ENCODE measurements around the gene FOXJ3.

The FOXJ3 gene

DNA sequence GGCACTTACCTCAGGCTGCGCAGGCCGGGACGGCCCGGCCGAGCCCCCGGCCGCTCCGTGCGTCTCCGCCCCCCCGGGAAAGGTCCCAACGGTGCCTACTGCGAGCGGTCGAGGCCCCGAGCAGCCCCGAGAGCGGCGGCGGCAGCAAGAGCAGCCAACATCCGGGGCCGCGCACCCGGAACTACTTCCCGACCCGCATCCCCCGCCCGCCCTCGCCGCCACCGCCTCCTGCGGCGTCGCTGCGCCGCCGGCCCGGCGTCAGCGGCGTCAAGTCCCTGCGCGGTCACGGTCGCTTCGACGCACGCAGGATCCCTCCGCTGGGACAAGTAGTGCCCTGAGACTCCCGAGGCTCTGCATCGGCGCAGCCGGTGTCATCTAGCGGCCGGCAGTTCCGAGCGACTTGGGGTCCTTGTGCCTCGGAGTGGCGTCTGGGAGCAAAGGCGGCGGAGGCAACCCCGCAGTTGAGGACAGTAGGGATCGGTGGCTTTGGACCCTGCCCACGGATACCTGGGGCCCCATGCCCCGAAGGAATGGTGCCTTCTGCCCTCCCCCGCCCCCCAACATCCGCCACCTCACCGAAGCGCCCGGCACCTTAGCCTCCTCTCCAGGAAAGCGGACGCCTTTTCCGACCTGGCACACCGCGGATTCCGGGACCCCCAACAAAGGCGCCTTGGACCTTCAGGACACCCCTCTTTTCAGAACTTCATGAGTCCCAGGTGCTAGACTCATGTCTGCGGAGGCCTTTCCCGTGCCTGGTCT, at the start of gene FOXJ3:
Gene FOXJ3 (minus strand): TSS at position 186 of the 759 bp plus-strand sequence. CDS start 24,142 bp downstream, outside the sequence.
- peak; percentile 93 for DNase-seq

DNA sequence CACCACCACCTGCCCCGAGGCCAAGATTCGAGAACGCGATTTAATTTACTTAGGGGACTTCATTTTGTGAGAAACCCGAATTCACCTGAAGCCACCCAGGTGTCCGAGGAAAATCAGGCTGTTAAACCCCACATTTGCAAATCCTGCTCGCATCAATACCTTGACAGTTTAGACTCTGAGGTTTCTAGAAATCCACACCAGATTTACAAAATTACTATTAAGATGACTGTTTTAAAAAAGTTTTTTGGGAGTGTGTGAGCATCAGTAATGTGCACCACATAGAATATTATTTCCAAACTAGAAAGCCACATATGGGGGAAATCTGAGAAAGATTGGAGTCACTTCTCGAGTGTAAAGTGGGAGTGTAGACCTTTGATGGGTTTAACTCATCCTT, 46.2 kb upstream of the FOXJ3 start:
- DNase-seq: no peak

DNA sequence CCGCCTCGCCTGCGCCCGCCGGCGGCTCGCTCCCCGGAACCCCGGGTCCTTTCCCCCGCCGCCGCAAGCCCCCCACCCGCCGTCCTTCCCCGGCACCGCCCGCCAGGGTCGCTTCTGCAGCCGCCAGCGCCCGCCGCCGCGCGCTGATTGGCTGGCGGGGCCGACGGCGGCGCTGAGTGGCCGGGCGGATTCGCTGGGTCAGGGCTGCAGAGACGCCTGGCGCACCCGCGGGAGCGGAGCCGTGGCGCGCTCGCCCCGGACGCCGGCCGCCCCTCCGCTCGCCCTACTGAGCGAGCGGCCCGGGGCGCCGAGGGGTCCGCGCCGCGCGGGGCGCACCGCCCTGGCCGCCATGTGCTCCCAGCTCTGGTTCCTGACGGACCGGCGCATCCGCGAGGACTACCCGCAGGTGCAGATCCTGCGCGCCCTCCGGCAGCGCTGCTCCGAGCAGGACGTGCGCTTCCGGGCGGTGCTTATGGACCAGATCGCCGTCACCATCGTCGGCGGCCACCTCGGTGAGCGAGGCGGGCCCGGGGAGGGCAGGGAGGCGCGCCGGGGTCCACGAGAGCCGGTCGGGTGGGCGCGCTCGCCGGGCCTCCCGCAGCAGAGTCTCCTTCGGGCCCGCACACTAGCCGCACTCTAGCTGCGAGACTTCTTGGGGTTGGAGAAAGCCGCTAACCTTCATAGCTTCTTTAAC, 45.7 kb upstream of the FOXJ3 start, which contains the start of gene RIMKLA:
Gene RIMKLA (plus strand): TSS at position 207 of the 694 bp plus-strand sequence. CDS start 143 bp downstream, at position 350.
- DNase-seq: peak; percentile 62

DNA sequence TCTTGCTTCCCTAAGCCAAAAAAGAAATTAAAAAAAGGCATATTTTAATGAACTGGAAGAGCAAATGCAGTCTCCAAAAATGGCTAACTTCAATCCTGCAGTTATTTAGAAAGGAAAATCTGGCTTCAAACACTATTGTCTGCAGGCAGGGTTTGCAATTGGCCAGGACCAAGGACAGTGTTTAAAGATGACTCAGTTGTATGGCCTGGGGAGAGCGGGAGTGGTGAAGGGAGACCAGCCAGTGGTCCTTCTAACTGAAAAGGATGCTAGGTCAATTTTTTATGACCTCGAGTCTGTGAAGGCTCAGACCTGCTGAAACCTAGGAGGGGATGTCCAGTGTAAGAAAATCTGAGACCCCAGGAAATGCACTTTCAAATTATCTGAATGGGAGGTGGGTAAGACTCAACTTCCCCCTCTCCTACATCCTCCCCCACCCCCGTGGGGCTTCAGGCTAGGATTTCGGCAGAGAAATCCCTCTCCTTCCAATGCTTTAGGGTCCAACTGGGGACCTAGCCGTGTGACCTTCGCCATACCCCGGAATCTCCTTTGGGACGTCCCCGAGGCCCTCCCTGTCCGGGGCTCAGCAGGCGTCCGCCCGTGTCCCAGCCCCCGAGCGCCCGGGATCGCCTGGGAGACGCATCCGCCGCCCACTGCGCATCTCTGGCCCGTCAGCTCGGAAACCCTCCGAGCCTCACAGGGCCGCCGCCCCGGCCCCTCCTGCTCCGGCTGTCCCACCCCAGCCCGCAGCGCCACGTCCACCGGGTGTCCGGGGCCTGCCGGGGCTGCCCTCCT, 45.0 kb upstream of the FOXJ3 start:
- DNase-seq: peak; percentile 52

DNA sequence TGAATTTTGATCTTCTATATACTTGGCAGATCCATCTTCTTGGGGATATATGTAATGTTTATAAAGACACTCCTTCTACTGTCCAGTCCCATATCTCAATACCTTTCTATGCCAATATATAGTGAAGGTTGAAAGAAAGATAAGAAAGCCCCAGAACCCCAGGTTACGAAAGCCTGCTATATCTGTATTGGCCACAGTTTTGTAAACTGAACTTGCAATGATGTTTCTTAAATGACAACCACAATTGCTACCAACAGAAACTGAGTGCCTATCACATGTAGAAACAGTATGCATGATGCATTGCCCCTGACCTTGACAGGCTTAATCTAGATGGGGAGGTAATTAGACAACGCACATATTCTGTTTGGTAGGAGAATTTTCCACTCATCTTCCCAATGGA, 37.8 kb upstream of the FOXJ3 start:
- DNase-seq: peak; percentile 57

DNA sequence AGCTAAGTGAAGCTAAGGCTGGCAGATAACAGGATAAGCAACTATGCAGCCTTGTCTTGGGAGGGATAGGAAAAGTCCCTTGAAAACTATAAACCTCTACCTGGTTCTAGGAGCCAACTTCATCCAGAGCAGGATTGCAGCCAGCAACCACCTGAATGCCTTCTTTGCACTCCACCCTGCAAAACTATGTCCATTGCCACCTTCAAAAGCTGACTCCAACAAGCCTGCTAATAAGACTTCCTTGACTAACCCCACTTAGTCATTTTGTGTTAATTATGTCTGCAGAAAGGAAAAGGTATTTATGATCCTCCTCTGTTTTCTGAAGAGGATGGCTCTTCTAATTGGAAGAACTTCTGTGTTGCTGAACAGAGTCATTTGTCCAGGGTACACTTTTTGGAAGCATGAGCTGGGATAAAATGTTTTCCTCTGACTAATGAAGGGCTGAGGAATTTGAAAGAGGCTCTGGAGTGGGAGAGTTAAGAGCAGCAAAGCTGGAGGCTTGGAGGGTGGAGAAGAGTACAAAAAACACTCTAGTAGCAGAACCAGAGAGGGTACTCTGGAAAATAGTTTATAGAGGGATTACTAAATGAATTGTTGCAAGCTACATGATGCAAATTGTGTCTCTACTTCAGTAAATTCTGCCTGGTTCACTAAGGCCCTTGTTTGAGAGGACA, 36.0 kb upstream of the FOXJ3 start:
- DNase-seq: no peak

DNA sequence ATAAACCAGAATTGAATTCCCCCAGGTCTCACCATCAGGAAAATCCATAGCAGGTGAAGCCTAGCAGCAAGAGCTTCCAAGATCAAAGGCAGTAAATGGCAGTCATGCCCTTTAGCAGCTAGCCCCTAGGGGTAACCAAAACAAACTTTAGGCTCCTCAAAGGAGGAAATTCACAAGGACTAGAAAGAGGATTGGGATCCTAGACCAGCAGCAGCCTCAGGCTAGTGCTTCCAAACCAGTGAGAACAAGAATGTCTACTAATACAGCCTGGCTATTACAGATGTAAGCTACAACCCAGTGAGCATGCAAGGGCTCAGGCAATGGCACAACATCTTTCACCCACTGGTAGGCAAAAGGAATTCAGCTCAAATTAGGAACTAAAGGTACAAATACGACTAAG, 34.4 kb upstream of the FOXJ3 start:
- no peak for DNase-seq

DNA sequence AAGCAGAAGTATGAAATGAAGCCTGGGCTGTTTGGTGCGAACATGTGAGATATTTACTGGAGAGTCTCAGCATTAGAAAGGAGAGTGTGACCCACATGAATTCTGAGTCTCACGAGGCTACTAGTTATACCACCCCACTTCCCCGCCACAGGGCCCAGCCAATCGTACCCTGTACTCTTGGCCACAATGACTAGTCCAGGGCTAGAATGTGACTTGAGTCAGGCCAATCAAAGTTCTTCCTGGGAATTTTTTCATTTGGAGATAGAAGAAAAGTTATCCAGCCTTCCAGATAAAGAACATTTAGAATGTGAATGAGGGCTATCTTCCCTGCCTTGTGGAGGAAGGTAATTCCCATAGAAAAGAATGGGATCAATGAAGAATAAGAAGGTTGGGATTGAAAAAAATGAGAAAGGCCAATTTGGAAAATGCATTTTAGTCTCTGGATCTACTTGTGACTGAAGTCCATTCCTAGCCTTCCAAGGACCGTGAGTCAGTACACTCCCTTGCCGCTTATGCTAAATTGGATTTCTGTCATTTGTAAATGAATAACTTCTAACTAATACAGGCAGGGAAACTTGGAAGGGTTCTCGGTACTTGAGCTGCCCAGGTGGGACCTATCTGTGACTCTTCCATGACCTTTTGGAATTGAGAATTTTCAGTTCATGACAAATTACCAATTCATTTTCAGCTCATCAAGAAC, 33.2 kb upstream of the FOXJ3 start:
- no peak for DNase-seq

DNA sequence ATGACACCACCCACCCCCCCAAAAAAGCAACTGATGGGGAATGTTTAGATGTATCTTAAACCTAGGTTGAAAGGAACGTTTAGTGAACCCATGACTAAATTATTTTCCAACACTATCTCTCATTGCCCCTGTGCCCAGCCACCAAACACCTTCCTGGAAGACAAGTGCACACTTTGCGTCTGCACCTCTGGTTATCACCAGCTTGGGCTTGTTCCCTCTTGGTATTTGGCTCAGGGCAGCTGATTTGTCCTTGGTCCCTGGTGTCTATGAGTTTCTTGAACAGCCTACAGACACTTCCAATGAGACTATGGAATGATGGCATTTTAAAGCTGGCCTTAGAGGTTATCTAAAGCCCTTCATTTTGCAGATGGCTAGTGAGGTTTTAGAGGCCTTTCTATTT, 30.1 kb upstream of the FOXJ3 start:
- no peak for DNase-seq

DNA sequence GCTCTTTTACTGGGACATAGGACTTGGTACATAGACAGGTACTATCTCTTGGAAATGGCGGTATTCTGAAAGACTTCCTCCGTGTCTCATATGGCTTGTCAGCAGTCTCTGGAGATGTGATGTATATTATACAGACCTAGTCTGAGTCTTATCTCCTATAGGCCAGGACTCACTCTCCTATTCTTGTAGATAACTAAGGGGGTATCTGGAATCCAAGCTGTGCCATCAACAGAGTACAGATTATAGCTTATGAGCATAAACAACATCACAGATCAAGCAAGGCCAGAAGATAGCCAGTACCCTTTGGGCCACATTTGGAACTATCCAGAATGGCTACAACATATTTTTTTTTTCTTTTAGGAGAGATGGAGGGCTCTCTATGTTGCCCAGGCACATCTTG, 29.5 kb upstream of the FOXJ3 start:
- peak; percentile 7 for DNase-seq

DNA sequence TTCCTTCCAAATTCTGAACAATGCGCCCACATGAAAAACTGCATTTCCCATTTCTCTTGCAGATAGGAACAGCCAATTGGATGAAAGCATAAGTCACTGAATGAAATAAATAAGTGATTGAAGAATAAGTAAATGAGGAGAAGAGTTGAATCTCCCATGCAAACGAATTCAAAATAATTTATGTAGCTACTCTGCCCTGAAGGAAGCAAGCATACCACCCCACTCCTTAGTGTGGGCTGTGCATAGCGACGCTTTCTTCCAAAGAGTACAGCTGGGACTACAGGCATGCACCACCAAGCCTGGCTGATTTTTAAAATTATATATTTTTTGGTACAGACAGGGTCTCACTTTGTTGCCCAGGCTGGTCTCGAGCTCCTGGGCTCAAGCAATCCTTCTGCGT, 29.1 kb upstream of the FOXJ3 start:
- no peak for DNase-seq

DNA sequence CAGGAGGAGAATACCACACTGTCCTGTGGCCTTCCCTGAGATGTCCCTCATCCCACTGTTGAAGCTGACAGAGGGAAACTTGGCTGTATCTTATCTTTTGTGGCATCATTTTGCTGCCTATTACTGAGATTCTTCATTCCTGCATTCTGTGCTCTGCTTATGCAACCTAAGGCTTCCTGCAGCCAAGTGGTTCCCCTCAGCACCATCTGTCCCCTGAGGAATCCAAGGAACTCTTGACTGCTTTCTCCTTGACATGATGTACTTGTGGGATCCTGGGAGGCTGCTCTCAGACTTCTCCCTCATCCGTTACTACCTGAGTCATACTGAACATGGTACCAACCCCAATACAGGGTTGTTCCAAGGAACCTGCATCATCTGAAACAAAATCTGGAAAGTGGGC, 24.4 kb upstream of the FOXJ3 start:
- DNase-seq: no peak

DNA sequence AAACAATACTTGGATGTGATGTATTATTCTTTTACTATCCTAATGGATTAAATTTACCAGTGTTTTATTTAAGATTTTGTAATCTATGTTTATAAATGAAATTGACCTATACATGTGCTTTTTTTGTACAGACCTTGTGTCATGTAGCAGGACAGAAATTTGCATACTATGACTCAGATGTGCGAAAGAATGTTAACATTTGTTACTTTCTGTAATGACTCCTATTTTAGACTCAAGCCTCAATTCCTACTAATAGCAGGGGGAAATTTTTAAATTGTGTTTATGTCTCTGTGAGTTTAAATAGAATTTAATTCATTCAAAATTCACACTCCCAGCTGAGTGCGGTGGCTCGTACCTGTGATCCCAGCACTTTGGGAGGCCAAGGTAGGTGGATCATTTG, 23.8 kb upstream of the FOXJ3 start:
- DNase-seq: no peak

DNA sequence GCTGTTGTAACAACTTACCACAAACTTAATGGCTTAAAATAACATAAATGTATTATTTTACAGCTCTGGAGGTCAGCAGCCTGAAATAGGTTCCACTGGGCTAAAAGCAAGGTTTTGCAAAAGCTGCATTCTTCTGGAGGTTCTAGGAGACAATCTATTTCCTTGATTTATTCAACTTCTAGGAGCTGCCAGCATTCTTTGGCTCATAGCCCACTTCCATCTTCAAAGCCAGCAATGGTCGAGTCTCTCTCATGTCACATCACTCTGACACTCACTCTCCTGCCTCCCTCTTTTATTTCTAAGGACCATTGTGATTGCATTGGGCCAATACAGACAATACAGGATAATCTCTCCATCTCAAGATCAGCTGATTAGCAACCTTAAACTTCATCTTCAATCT, 15.1 kb upstream of the FOXJ3 start:
- no peak for DNase-seq

DNA sequence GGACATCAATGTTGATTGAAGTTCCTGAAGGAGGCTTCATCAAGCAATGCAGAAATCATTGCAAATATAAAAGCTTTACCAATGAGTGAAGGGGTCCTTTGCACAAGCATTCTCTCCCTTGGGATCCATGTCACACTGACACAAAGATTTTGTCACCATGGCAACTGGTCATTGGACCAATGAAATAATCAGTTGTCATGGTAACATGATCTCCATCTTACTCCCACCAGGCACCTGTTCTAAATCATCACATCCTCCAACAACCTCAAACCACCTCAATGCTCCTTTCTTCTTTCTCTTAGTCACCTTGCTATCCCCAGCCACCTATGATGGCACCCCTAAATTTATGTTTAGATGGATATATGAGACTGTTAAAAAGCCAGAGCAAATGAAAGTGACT, 13.5 kb upstream of the FOXJ3 start:
- no peak for DNase-seq

DNA sequence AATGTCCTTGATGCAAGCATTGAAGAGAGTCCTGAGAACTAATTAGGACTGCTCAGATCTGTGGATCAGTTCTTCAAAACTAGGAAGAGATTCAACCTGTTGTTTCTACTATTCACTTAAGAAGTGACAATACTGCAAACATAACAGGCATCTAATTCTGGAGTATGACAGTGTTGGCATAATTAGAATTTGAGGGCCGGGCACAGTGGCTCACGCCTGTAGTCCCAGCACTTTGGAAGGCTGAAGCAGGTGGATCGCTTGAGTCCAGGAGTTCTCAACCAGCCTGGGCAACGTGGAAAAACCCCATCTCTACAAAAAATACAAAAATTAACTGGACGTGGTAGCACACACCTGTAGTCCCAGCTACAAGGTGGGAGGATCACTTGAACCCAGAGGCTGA, 8.0 kb upstream of the FOXJ3 start:
- DNase-seq: no peak

DNA sequence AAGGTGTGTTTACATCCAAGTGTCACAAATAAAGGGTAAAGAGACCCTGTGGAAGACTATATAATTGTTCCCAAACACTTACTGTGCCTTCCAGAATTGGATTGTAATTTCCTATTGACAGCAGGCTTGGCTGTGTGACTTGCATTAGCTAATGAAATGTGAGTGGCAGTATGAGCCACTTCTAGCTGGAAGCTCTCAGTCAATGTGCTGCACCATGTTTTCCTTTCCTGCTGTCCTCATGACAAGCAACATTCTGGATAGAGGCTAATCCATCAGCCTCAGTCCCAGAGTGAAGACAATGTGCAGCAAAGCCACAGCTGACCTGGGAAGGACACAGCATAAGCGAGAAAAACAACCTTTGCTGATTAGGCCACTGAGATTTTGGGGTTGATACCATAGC, 5.9 kb upstream of the FOXJ3 start:
- no peak for DNase-seq

DNA sequence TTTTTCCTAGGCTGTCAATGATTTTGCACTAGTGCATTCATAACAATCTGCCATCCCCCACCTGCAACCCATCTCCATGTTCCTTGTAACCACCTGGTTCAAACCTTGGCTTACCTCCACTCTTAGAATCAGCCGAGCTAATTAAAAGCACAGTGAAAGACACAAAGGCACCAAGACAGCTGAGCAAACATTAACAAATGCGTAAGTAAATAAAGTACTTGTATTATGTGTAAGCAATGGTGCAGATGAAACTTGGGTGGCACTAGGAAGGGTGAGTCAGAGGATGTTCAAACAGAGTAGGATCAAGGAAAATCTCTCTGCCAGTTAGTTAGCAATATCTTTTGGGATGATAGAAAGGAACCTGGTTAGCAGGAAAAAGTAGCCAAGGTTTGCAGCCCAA, 5.1 kb upstream of the FOXJ3 start:
- DNase-seq: no peak

DNA sequence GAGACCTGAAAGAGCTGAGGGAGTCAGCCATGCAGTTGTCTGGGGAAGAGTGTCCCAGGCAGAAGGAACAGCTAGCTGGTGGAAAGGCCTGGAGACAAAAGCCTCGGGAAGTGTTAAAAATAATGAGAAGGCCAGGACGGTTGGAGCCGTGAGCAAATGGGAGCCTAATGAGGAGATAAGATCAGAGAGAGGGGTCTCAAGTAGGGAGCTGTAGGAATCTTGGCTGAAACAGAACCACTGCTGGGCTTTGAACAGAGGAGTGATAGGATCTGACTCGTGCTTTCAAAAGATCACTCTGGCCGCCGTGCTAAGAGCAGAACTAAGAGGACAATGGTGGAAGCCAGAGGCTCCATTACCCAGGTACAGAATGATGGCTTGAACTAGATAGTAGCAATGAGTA, 1.9 kb upstream of the FOXJ3 start:
- no peak for DNase-seq

DNA sequence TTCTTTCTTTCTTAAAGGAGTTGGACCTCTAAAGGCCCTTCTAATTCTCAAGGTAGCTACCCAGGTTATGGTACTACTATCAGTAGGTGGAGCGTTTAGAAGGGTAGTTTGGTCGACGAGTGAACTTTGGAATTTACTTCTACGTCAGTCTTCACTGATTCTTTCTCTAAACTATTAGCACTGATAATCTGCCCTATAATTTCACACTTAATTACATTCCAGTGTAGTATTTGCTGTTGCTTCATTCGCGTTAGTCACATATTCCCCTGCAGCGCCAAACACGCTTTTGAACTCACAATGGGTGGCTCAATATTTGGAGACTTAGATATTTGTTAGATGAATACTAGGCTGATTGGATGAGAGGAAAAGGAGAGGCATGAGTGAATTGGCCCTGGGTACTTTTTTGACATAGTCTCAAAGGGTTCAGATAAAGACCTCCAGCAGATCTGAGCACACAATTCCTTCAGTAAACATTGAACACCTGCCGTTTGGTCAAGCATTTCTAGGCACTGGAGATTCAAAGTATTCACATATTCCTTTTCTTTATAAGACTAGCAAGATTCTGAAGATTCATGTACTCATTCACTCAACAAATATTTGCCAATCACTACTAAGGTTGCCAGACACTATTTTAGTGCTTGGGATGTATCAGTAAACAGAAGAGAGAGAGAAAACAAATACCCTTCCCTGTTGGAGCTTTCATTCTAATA, 929 bp upstream of the FOXJ3 start:
- DNase-seq: peak; percentile 32

DNA sequence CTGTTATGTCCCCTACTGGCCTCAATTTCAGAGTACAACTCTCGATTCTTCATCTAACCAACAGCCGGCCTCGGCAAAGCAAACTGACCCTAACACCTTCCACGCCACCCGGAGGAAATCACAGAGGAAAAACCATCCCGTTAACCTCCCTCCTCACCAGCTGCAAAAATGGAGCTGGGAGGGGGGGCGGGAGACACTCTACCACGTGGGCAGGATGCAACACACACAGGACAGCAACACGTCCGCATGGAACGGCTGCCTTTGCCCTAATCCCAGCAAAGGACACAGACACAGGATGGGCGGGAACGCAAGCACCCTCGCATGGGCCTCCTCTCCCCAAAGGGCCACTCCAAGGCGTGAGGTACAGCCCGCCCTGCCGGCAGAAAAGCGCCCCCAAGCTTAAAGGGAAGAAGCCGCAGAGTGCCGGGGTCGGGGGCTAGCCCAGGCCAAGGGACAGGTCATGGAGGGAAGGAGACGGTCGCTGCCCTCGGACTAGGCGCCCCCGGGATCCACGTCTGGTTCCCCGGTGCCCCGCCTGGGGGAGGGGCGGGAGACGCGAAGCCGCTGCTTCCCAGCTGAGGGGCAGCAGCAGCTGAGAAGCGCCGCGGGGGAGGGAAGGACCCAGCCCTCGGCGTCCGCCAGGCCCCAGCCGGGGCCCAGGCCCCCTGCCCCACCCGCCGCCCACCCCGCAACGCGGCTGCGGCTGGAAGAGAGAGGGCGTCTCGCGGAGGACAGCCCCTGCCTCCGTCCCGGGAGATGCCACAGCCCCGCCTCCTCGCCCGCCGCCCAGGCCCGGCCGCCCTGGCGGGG, 590 bp downstream of the FOXJ3 start:
- DNase-seq: peak; percentile 58
